ENCODE results near the gene SDC3.

DNA sequence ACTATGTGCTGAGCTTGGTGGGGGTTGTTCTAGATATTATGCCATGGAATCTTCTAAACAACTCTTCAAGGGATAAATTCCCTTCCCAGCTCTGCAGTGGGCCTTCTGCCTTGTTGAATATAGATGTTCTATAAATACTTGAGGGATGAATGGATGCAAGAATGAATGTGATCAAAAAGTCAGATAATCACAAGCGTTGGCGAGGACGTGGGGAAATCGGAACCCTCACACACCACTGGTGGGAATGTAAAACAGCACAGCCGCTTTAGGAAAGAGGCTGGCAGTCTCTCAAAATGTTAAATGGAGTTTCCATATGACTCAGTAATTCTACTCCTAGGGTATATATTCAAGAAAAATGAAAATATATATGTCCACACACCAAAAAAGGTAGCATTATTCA lies 19.0 kb downstream of the SDC3 start:
- TF ChIP-seq CTCF (IDR thresholded peaks at IDR 0.05; ENCODE audit: insufficient read depth, low read length) (no peak), POLR2AphosphoS5 (IDR thresholded peaks at IDR 0.05; ENCODE audit: low read depth) (no peak)

All from HL-60 (cell line).